GM18873 (cell line): ENCODE data around the gene MARF1.
"Not testable (repeated sequence)": the region's sequence is repeated elsewhere in the genome, so short reads cannot be mapped to it uniquely, and the experiment has no call there.

Source experiments
- ATAC-seq: cut with Tn5 transposase; IDR thresholded peaks from one replicate; pipeline ENCODE4 v1.9.1; 2021; ENCODE audit warnings: mild to moderate bottlenecking, moderate library complexity, moderate number of reproducible peaks; ENCODE audit not compliant: unreplicated experiment, low FRiP score

The MARF1 gene, protein sequence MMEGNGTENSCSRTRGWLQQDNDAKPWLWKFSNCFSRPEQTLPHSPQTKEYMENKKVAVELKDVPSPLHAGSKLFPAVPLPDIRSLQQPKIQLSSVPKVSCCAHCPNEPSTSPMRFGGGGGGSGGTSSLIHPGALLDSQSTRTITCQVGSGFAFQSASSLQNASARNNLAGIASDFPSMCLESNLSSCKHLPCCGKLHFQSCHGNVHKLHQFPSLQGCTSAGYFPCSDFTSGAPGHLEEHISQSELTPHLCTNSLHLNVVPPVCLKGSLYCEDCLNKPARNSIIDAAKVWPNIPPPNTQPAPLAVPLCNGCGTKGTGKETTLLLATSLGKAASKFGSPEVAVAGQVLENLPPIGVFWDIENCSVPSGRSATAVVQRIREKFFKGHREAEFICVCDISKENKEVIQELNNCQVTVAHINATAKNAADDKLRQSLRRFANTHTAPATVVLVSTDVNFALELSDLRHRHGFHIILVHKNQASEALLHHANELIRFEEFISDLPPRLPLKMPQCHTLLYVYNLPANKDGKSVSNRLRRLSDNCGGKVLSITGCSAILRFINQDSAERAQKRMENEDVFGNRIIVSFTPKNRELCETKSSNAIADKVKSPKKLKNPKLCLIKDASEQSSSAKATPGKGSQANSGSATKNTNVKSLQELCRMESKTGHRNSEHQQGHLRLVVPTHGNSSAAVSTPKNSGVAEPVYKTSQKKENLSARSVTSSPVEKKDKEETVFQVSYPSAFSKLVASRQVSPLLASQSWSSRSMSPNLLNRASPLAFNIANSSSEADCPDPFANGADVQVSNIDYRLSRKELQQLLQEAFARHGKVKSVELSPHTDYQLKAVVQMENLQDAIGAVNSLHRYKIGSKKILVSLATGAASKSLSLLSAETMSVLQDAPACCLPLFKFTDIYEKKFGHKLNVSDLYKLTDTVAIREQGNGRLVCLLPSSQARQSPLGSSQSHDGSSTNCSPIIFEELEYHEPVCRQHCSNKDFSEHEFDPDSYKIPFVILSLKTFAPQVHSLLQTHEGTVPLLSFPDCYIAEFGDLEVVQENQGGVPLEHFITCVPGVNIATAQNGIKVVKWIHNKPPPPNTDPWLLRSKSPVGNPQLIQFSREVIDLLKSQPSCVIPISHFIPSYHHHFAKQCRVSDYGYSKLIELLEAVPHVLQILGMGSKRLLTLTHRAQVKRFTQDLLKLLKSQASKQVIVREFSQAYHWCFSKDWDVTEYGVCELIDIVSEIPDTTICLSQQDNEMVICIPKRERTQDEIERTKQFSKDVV (N-terminal part only)

DNA sequence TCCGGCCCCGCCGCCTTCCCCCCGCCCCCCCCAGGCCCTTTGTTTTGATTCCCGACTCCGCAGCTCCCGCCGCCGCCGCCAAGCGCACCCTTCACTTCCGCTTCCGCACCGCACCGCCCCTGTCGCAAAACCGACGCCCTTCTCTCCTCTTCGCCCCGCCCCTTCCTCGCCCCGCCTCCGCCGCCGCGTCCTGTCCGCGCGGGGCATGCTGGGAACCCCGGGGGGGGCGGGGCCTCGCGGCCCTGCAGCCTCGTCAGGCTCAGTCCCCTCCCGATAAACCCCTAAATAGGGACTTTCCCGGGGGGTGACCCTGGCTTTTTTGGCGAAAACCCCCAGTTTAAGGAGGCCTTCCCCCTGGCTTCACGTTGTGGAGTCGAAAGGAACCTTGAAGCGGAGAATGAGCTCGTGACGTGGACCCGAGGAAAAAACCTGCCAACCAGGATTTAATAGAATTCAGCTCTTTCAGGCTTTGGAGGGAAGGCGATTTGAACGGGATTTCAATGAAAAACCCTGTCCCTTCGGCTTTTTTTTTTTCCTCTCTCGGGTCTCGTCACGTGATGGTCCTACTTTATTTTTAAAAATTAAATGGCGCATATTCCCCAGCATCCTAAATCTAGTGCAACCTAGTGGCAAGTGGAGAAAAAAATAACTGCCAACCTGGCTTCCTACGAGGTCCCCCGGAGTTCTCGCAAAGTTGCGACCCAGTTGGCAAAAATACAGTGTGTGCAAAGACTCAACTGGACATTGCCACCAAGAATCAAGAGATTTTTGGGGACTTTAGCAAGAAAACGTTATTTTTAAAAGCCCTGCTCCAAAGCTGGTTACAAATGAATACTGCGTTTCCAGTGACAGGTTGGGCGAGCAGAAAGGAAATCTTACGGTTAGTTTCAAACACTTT lies at the start of gene MARF1:
MARF1 (minus strand) TSS at position 107 of the 898 bp plus-strand sequence. CDS start 3,921 bp downstream, outside the sequence.
- peak; percentile 31 for ATAC-seq

DNA sequence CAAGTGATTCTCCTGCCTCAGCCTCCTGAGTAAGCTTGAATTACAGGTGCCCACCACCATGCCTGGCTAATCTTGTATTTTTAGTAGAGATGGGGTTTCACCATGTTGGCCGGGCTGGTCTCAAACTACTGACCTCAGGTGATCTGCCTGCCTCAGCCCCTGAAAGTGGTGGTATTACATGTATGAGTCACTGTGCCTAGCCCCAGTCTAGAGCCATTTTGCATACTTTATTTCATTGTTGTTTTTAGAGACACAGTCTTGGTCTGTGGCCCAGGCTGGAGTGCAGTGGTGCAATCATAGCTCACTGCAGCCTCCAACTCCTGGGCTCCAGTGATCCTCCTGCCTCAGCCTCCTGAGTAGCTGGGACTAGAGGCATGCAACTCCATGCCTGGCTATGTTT lies 49.6 kb upstream of the MARF1 start:
- not testable (repeated sequence) for ATAC-seq

DNA sequence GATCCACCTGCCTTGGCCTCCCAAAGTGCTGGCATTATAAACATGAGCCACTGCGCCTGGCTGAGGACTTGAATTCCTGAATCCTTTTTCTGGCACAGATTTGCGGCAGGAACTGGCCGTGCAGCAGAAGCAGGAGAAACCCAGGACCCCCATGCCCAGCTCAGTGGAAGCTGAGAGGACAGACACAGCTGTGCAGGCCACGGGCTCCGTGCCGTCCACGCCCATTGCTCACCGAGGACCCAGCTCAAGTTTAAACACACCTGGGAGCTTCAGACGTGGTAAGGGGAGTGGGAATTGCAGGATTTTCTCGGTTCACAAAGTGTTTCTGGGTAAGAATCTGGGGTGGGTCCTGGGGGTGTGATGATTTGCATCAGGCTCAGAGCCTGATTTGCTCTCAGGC lies 48.1 kb upstream of the MARF1 start:
- ATAC-seq: no peak

DNA sequence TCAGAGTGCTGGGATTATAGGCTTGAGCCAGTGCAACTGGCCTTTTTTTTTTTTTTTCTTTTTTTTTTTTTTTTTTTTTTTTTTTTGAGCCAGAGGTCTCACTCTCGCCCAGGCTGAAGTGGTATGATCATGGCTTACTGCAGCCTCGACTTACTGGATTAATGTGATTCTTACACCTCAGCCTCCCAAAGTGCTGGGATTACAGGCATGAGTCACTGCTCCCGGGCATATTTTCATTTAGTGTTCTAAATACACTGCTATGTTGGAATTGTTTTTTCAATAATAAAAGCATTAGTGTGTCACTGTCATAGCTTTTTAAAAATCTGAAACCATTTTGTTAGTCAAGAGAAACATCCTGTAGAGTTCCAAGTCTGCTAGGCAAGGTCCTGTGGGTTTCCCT lies 47.3 kb upstream of the MARF1 start:
- ATAC-seq: no peak

DNA sequence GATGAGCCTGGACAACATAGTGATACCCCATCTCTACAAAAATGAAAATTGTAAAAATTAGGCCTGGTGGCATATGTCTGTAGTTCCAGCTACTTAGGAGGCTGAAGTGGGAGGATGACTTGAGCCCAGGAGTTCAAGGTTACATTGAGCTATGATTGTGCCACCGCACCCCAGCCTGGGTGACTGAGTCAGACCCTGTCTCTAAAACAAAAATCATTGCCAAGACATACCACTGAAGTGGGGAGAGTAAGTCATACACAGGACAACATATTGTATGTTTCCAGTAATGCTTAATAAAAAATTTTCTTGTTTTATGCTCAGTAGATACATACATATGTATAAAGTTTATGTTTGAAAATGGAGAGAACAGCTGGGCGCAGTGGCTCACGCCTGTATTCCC lies 46.3 kb upstream of the MARF1 start:
- ATAC-seq: no peak

DNA sequence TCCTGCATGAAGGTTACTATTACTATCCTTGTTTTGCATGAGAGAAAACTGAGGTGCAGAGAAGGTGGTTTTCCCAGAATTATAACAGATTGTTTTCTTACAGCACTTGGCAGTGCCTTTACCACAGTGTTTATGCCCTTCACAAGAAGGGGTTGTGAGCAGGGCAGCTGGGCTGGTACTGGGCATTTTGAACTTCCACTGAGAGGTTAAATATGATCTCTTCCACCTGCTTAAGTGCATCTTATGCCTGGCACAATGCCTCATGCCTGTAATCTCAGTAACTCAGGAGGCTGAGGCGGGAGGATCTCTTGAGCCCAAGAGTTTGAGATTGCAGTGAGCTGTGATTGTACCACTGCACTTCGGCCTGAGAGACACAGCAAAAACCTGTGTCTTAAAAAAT lies 43.3 kb upstream of the MARF1 start:
- no peak for ATAC-seq

DNA sequence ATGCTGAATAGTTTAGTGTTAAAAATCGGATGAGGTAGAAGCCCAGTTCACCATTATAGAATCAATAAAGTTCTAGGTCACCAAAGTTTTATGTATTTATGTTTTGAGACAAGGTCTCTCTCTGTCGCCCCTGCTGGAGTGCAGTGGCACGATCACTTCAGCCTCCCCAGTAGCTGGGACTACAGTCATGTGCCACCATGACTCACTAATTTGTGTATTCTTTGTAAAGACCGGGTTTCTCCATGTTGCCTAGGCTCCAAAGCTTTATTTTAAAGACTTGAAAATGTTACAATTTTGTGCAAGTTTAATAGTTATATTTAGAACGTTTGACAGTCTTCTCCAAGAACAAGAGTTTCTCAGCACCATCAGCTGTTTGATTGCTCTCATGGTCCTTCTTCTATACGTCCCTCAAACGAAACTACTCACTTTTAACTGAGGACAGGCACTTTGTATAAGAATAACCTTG lies 39.2 kb upstream of the MARF1 start:
- ATAC-seq: no peak

DNA sequence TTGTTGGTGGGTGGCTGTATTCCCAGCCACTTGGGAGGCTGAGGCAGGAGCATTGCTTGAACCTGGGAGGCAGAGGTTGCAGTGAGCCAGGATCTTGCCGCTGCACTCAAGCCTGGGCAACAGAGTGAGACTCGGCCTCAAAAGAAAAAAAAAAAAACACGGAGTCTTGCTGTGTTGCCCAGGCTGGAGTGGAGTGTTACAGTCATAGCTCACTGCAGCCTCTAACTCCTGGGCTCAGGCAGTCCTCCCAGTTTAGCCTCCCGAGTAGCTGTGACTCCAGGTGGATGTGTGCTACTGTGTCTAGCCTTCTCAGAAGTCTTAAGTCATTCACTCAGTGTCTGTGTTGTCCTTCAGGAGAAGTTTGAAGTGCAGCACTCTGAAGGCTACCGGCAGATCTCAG lies 34.5 kb upstream of the MARF1 start:
- ATAC-seq: no peak

DNA sequence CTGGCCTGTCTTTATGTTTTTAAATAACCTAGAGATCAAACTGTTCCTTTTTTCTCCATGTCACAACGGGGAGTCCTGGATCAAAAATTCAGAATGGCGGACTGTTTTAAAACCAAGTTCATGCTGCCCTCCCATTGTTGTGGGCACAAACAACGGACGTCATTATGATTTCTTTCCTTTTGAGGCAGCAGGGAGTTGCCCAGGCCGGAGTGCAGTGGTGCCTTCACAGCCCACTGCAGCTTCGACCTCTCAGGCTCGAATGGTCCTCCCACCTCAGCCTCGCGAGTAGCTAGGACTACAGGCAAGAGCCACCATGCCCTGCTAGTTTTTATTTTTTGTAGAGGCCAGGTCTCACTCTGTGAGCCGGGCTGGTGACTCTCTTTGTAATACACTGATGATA lies 33.6 kb upstream of the MARF1 start:
- ATAC-seq: no peak

DNA sequence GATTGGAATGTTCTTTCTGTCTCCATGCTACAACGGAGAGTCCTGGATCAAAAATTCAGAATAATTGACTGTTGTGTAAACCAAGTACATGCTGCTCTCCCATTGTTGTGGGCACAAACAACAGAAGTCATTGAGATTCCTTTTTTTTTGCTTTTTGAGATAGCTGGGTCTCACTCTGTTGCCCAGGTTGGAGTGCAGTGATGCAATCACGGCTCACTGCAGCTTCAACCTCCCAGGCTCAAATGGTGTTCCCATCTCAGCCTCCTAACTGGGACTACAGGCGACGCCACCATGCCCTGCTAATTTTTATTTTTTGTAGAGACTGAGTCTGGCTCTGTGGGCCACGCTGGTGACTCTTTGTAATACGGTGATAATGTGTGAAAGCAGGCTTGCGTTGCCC lies 31.6 kb upstream of the MARF1 start:
- no peak for ATAC-seq

DNA sequence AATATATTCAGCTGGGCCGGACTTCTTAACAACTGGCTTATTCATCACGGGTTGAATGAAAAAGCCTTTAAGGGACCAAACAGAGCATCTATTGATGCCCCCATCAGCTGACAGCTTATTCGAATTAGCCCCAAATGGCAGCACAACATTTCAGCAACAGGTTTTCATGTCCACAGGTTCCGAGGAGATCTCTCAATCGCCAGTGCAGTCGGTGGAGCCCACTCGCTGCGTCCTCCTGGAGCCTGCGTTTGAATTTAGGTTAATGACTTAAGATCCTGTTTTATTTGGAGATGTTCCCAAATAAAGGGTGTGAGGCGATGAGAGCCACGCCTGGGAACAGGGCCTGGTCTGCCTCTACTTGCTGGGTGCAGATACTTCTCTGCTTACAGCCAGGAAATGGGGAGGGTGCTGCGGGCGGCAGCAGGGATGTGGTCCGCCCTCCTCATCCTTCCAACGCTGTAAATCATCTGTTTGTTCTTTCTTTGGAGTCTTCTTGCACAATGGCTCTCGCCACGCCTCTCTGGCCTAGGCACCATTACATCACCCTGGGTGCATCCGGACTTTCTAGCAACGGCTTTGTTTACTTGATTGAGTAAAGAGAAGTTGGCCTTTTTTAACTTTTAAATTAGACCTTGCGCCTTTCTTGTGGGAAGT lies 29.7 kb upstream of the MARF1 start:
- ATAC-seq: no peak

DNA sequence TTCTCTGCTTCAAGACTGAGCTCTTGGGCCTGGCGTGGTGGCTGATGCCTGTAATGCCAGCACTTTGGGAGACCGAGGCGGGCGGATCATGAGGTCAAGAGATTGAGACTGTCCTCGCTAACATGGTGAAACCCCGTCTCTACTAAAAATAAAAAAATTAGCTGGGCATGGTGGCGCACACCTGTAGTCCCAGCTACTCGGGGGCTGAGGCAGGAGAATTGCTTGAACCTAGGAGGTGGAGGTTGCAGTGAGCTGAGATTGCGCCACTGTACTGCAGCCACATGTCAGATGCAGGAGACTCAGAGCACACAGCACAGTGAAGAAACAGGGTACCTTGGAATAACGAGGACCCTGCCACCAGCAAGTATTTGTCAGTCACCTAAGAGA lies 29.2 kb upstream of the MARF1 start:
- not testable (repeated sequence) for ATAC-seq

DNA sequence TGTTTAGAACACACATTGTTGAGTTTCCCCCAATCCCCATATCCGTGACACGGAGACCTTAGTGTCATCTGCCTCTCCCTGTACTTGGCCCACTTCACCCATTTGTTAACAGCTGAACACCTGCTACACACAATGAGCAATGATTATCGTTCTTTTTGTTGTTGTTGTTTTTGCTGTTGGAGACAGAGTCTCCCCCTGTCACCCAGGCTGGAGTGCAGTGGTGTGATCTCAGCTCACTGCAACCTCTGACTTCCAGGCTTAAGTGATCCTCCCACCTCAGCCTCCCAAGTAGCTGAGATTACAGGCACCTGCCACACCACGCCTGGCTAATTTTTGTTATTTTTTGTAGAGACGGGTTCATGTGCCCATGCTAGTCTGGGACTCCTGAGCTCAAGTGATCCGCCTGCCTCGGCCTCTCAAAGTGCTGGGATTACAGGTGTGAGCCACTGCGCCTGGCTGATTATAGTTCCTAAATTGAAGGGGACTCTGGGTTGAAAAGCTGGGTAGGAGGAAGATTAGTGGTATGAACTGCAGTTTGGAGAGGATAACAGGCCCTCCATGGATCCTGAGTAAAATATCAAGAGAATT lies 28.7 kb upstream of the MARF1 start:
- no peak for ATAC-seq

DNA sequence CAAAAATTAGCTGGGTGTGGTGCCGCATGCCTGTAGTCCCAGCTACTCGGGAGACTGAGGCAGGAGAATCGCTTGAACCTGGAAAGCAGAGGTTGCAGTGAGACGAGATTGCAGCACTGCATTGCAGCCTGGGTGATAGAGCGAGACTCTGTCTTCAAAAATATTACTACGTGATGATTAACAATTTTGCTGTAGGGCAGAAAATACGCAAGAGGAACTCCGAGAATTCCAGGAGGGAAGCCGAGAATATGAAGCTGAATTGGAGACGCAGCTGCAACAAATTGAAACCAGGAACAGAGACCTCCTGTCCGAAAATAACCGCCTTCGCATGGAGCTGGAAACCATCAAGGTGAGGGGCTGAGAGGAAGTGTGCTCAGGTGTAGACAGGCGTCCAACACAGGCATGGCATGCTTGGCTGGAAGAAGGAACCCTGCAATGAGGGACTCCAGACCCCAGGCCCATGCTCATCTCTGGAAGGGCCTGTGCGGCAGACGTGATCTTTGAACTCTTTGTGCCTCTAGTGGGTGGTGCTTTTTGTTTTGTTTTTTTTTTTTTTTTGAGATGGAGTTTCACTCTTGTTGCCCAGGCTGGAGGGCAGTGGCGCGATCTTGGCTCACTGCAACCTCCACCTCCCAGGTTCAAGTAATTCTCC lies 24.3 kb upstream of the MARF1 start:
- ATAC-seq: no peak

DNA sequence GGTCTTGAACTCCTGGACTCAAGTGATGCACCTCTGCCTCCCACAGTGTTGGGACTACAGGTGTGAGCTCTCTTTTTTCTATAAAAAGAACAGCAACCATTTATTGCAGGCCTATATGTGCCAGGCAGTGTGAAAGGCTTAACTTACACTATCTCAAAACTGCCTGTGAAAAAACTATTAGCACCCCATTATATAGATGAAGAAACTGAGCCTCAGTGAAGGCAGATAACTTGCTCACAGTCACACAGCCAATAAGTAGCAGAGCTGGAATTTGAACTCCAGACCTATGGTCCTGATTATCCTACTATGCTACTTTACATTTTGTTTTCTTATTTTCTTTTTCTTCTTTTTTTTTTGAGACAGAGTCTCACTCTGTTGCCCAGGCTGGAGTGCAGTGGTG lies 22.2 kb upstream of the MARF1 start:
- no peak for ATAC-seq

DNA sequence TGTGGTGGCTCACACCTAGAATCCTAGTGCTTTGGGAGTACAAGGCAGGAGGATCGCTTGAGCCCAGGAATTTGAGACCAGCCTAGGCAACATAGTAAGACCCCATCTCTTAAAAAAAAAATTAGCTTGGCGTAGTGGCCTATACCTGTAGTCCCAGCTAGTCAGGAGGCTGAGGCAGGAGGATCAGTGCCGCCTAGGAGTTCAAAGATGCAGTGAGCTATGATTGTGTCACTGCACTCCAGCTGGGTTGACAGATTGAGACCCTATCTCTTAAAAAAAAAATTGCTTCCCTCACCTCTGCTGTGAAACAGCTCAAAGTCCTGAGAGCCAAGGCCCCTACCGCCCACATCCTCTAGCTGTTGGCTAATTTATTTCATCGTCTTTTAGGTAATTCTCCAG lies 17.2 kb upstream of the MARF1 start:
- no peak for ATAC-seq

DNA sequence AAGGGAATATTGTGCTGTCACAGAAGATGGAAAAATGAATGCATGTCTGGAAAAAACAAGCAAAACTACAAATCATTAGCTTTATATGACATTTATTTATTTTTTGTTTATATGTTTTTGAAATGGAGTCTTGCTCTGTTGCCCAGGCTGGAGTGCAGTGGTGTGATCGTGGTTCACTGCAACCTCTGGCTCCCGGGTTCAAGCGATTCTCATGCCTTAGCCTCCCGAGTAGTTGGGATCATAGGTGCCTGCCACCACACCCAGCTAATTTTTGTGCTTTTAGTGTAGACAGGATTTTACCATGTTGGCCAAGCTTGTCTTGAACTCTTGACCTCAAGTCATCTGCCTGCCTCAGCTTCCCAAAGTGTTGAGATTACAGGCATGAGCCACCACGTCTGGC lies 15.6 kb upstream of the MARF1 start:
- ATAC-seq: no peak

DNA sequence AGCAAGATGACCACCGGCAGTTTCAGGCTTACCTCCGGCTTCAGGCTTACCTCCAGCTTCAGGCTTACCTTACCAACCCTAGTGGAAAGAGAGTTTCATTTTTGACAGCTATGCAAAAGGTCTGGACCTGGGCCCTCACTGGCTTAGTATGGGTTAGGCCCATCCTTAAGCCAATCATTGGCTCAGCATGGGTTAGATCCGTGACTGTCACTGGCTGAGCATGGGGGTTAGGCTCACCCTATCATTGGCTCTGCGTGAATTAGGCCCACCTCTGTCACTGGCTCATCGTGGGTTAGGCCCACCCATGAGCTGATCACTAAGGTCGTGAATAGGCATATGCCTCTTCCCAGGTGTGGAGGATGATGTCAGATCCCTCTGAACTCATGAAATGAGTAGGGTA lies 15.2 kb upstream of the MARF1 start:
- no peak for ATAC-seq
